ENCODE results near the gene NOTCH3. TPM values are rescaled to one million over a fixed set of nuclear protein-coding genes. Genes with fewer than 3 reads are reported as not detected.

Gene NOTCH3
- total RNA-seq, 5 donors from 2014 or later (not counting 1 experiment from before 2014, with no cell fraction given), result 0.16 to 0.85 (median 0.48) TPM; not detected in 1

GRCh38 chr19:15243236-15243957 lies 42.6 kb upstream of the NOTCH3 start:
- no peak for DNase-seq
- no peaks in the 10 kb centered on the region for H3K27me3 Mint-ChIP-seq
- WGBS (ENCODE audit: insufficient coverage), result 98% methylated on average over 9 of the region's 17 CpGs
- H3K9me3 ChIP-seq, result no peaks in the 10 kb centered on the region
- H3K27ac ChIP-seq (ENCODE audit: low read length), result no peak overlapping the region
- no peak overlapping the region for H3K4me3 Mint-ChIP-seq
- H3K27ac Mint-ChIP-seq, result no peak overlapping the region
- no peaks in the 10 kb centered on the region for H3K27me3 ChIP-seq (replicated peaks in 1 of 2; ENCODE audit: control insufficient read depth in 2 of 2, extremely low read depth in 1 of 2, insufficient read depth in 2 of 2, low read length in 1 of 2)
- ATAC-seq (replicated peaks in 1 of 4), result no peak
- H3K4me3 ChIP-seq (ENCODE audit: control insufficient read depth in 1 of 2, extremely low read depth in 1 of 2, low read length in 1 of 2), result no peak overlapping the region
- H3K4me1 ChIP-seq (ENCODE audit: control insufficient read depth in 1 of 2, extremely low read depth in 1 of 2, insufficient read depth in 2 of 2, low read length in 2 of 2), result peaks cover 0 to 3% of the 10 kb centered on the region in 2 experiments
- no peaks in the 10 kb centered on the region for H3K9me3 Mint-ChIP-seq
- peaks cover 21 to 85% of the 10 kb centered on the region in 2 donors for H3K36me3 ChIP-seq (ENCODE audit: control insufficient read depth in 2 of 2, extremely low read depth in 1 of 2, insufficient read depth in 1 of 2, low read length in 1 of 2)
- H3K36me3 Mint-ChIP-seq, result peaks cover 40% of the 10 kb centered on the region
- peaks cover 0 to under 1% (median 0%) of the 10 kb centered on the region in 3 donors for H3K4me1 Mint-ChIP-seq
- ChIA-PET CTCF (interaction anchor here in 1 of 2 donors (0.6 kb wide), 1 partner anchor 237 kb away, joined by 3 read pairs; no protein-coding TSS in a partner anchor), POLR2A (interaction anchor here in 1 of 2 donors (0.7 kb wide), 1 partner anchor 96 kb away, joined by 4 read pairs; no protein-coding TSS in a partner anchor)

DNA sequence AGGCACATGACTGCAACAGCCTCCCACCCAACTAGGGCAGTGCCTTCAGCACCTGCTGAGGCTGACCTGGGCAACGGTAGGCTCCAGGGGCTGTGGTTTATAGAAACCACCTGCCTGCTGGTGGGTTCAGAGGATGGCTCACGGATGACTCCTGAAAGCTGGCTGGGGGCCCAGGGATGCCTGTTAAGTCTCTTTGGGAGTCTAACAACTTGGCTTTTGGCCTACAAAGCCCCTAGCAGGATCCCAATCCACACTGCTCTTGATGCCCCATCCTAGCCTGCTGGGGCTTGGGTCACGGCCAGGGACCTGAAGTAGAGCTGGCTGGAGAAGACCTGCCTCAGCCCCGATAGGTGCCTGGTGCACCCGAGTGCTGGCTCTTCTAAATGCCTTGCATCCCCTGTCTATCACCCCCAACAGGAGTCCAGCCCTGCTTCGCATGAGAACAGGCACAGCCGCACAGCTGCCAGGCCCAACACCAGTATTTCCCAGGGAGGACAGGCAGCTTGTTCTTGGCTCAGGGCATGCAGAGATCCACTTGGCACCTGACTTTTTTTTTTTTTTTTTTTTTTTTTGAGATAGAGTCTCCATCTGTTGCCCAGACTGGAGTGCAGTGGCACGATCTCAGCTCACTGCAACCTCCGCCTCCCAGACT lies 40.6 kb upstream of the NOTCH3 start:
- no peaks in the 10 kb centered on the region for H3K9me3 ChIP-seq
- ATAC-seq (replicated peaks in 1 of 4) (no peak), DNase-seq (no peak)
- H3K4me3 Mint-ChIP-seq, result no peak overlapping the region
- peaks cover 47% of the 10 kb centered on the region for H3K36me3 Mint-ChIP-seq
- H3K27ac Mint-ChIP-seq, result no peak overlapping the region
- ChIA-PET POLR2A (no interaction called here), CTCF (interaction anchor here in 1 of 2 donors (0.7 kb wide), 1 partner anchor 1300 kb away, joined by 3 read pairs; no protein-coding TSS in a partner anchor)
- no peaks in the 10 kb centered on the region for H3K4me1 Mint-ChIP-seq
- peaks cover 24 to 85% of the 10 kb centered on the region in 2 donors for H3K36me3 ChIP-seq (ENCODE audit: control insufficient read depth in 2 of 2, extremely low read depth in 1 of 2, insufficient read depth in 1 of 2, low read length in 1 of 2)
- no peaks in the 10 kb centered on the region for H3K9me3 Mint-ChIP-seq
- WGBS (ENCODE audit: insufficient coverage), result 98% methylated on average over 5 of the region's 9 CpGs
- no peaks in the 10 kb centered on the region for H3K27me3 ChIP-seq (replicated peaks in 1 of 2; ENCODE audit: control insufficient read depth in 2 of 2, extremely low read depth in 1 of 2, insufficient read depth in 2 of 2, low read length in 1 of 2)
- H3K27ac ChIP-seq (ENCODE audit: low read length), result no peak overlapping the region
- H3K4me1 ChIP-seq (ENCODE audit: control insufficient read depth in 1 of 2, extremely low read depth in 1 of 2, insufficient read depth in 2 of 2, low read length in 2 of 2), result no peaks in the 10 kb centered on the region
- H3K4me3 ChIP-seq (ENCODE audit: control insufficient read depth in 1 of 2, extremely low read depth in 1 of 2, low read length in 1 of 2), result no peak overlapping the region
- no peaks in the 10 kb centered on the region for H3K27me3 Mint-ChIP-seq

DNA sequence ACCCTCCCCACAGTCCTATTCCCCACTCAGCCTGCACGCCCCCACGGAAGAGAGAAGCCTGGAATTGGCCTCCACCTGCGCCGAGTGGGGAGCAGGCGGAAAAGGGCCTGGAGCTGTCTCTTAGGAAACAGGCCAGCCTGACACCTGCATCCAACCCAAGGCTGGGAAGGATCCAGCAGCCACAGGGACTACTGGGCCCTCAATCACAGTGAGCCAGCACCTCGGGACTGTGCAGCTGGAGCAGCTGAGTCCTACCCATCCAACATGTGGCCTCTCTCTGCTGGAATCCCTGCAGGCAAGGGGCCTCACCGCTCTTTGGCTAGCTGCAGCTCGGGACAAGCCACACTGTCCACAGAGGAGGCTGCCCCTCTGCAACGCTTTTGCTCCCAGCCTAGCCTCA lies 39.7 kb upstream of the NOTCH3 start:
- no peak overlapping the region for H3K27ac Mint-ChIP-seq
- Histone ChIP-seq H3K36me3 (ENCODE audit: control insufficient read depth in 2 of 2, extremely low read depth in 1 of 2, insufficient read depth in 1 of 2, low read length in 1 of 2) (peaks cover 22 to 85% of the 10 kb centered on the region in 2 donors), H3K4me1 (ENCODE audit: control insufficient read depth in 1 of 2, extremely low read depth in 1 of 2, insufficient read depth in 2 of 2, low read length in 2 of 2) (no peaks in the 10 kb centered on the region), H3K27ac (ENCODE audit: low read length) (no peak overlapping the region), H3K9me3 (no peaks in the 10 kb centered on the region), H3K4me3 (ENCODE audit: control insufficient read depth in 1 of 2, extremely low read depth in 1 of 2, low read length in 1 of 2) (no peak overlapping the region), H3K27me3 (replicated peaks in 1 of 2; ENCODE audit: control insufficient read depth in 2 of 2, extremely low read depth in 1 of 2, insufficient read depth in 2 of 2, low read length in 1 of 2) (no peaks in the 10 kb centered on the region)
- peaks cover 47% of the 10 kb centered on the region for H3K36me3 Mint-ChIP-seq
- peaks cover 0 to 5% (median 0%) of the 10 kb centered on the region in 3 donors for H3K4me1 Mint-ChIP-seq
- DNase-seq (no peak), ATAC-seq (replicated peaks in 1 of 4) (no peak)
- H3K4me3 Mint-ChIP-seq, result no peak overlapping the region
- POLR2A ChIA-PET, result no interaction called here
- no peaks in the 10 kb centered on the region for H3K27me3 Mint-ChIP-seq
- 97% methylated on average over 9 of the region's 9 CpGs for whole genome bisulfite sequencing (ENCODE audit: insufficient coverage)
- no peaks in the 10 kb centered on the region for H3K9me3 Mint-ChIP-seq
- CTCF ChIA-PET, result interaction anchor here in 1 of 2 donors (0.6 kb wide), 1 partner anchor 1455 kb away, joined by 4 read pairs; no protein-coding TSS in a partner anchor

DNA sequence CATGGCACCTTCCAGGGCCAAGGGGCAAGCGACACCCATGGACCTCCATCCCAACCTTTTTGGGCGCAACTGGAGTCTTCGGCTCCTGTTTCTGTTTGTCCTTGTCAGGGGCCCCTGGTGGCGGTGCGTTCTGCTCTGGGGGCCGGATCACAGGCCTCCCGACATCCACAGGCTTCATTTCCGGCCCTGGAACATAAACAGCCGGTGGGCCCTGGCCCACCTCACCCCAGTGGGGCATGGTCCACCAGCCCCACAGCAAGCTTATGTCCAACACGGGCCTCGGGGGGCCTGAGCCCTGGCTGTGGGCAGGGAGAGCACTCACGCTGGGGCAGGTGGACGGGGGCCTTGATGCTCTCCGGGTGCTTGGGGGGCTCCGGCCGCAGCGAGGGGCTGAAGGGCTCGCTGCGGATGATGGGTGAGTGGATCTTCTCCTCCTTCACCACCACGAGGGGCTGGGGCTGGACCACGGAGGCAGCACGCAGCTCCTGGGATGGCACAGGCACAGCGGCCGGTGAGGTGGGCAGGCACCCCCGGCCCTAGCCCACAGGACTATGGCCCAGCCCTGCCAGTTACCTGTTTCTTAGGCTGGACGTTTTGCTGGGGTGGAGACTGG lies 38.6 kb upstream of the NOTCH3 start:
- POLR2A ChIA-PET, result no interaction called here
- no peaks in the 10 kb centered on the region for H3K27me3 ChIP-seq (replicated peaks in 1 of 2; ENCODE audit: control insufficient read depth in 2 of 2, extremely low read depth in 1 of 2, insufficient read depth in 2 of 2, low read length in 1 of 2)
- no peak for DNase-seq
- H3K9me3 ChIP-seq, result no peaks in the 10 kb centered on the region
- peaks cover 22 to 78% of the 10 kb centered on the region in 2 donors for H3K36me3 ChIP-seq (ENCODE audit: control insufficient read depth in 2 of 2, extremely low read depth in 1 of 2, insufficient read depth in 1 of 2, low read length in 1 of 2)
- no peak overlapping the region for H3K27ac ChIP-seq (ENCODE audit: low read length)
- 96% methylated on average over 9 of the region's 26 CpGs for WGBS (ENCODE audit: insufficient coverage)
- no peaks in the 10 kb centered on the region for H3K4me1 ChIP-seq (ENCODE audit: control insufficient read depth in 1 of 2, extremely low read depth in 1 of 2, insufficient read depth in 2 of 2, low read length in 2 of 2)
- Mint-ChIP-seq H3K4me3 (no peak overlapping the region), H3K27ac (no peak overlapping the region), H3K36me3 (peaks cover 38% of the 10 kb centered on the region), H3K9me3 (no peaks in the 10 kb centered on the region), H3K4me1 (peaks cover 1 to 8% (median 2%) of the 10 kb centered on the region in 3 donors), H3K27me3 (peaks cover 0 to 2% of the 10 kb centered on the region in 2 donors)
- ATAC-seq (replicated peaks in 1 of 4), result no peak
- CTCF ChIA-PET, result interaction anchor here in 1 of 2 donors (0.6 kb wide), 1 partner anchor 666 kb away, joined by 7 read pairs; no protein-coding TSS in a partner anchor
- H3K4me3 ChIP-seq (ENCODE audit: control insufficient read depth in 1 of 2, extremely low read depth in 1 of 2, low read length in 1 of 2), result no peak overlapping the region

DNA sequence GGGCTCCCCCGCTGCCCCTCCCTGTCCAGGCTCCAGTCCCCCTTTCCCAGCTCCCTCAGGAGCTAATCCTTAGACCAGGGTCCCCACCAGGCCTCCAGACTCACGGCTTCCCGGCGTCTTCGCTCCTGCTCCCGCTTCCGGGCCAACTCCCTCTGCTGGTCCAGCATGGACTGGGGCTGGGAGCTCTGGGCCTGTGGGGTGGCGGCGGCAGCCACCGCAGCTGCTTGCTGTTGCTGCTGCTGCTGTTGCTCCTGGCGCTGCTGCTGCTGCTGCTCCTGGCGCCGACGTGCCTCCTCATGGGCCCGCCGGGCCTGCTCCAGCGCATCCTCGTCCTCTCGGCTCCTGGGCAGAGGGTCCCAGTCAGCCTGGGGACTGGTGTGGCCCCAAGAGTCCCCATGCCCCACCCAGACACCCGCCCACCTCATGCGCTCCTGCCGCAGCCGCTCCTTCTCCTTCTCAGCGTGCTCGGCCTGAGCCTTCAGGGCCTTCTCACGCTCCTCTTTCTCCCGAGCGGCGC lies 37.9 kb upstream of the NOTCH3 start:
- peaks cover 34% of the 10 kb centered on the region for H3K36me3 Mint-ChIP-seq
- H3K36me3 ChIP-seq (ENCODE audit: control insufficient read depth in 2 of 2, extremely low read depth in 1 of 2, insufficient read depth in 1 of 2, low read length in 1 of 2), result peaks cover 22 to 72% of the 10 kb centered on the region in 2 donors

More for the DNA sequence above, 37.9 kb upstream of the NOTCH3 start:
- ATAC-seq (replicated peaks in 1 of 4) (no peak), DNase-seq (no peak)
- H3K9me3 ChIP-seq, result no peaks in the 10 kb centered on the region
- no peaks in the 10 kb centered on the region for H3K9me3 Mint-ChIP-seq
- no peak overlapping the region for H3K27ac ChIP-seq (ENCODE audit: low read length)
- ChIA-PET CTCF (no interaction called here), POLR2A (no interaction called here)
- H3K27me3 ChIP-seq (replicated peaks in 1 of 2; ENCODE audit: control insufficient read depth in 2 of 2, extremely low read depth in 1 of 2, insufficient read depth in 2 of 2, low read length in 1 of 2), result no peaks in the 10 kb centered on the region
- H3K4me3 Mint-ChIP-seq, result no peak overlapping the region
- H3K27me3 Mint-ChIP-seq, result peaks cover 4 to 5% of the 10 kb centered on the region in 2 donors
- no peak overlapping the region for H3K27ac Mint-ChIP-seq
- H3K4me1 Mint-ChIP-seq, result peaks cover 1 to 8% (median 5%) of the 10 kb centered on the region in 3 donors
- no peak overlapping the region for H3K4me3 ChIP-seq (ENCODE audit: control insufficient read depth in 1 of 2, extremely low read depth in 1 of 2, low read length in 1 of 2)
- no peaks in the 10 kb centered on the region for H3K4me1 ChIP-seq (ENCODE audit: control insufficient read depth in 1 of 2, extremely low read depth in 1 of 2, insufficient read depth in 2 of 2, low read length in 2 of 2)
- 98% methylated on average over 23 of the region's 29 CpGs for WGBS (ENCODE audit: insufficient coverage)
